ENCODE measurements around the gene ISCA2.

DNA sequence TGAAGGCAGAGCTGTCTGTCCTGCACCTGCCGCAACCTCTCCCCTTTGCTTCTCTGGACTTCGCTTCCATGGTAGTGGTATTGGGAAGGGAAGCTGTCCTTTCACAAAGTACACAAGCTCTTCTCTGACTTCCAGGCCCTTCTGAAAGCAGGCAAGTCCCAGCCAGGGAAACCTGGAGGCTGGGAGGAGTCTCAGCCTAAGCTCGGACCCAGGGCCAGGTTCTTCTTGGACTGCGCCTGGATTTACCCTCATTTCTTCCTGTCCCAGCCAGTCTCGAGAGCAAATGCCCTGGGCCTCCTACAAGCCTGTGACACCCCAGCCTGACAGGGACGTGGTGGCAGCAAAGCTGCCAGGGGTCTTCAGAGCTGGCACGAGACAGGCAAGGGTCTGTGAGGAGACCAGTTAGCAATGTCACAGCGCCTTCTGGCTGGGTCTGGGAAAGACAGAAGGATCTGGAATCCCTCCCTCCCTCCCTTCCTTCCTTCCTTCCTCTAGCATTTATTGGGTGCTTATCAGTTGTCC lies 22.4 kb downstream of the ISCA2 start:
- TF ChIP-seq, protein P1, sequence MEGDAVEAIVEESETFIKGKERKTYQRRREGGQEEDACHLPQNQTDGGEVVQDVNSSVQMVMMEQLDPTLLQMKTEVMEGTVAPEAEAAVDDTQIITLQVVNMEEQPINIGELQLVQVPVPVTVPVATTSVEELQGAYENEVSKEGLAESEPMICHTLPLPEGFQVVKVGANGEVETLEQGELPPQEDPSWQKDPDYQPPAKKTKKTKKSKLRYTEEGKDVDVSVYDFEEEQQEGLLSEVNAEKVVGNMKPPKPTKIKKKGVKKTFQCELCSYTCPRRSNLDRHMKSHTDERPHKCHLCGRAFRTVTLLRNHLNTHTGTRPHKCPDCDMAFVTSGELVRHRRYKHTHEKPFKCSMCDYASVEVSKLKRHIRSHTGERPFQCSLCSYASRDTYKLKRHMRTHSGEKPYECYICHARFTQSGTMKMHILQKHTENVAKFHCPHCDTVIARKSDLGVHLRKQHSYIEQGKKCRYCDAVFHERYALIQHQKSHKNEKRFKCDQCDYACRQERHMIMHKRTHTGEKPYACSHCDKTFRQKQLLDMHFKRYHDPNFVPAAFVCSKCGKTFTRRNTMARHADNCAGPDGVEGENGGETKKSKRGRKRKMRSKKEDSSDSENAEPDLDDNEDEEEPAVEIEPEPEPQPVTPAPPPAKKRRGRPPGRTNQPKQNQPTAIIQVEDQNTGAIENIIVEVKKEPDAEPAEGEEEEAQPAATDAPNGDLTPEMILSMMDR (IDR thresholded peaks at IDR 0.05; ENCODE audit: borderline replicate concordance, extremely low read depth, low read length, poor library complexity, severe bottlenecking) = no peak
- TF ChIP-seq EZH2 (IDR thresholded peaks at IDR 0.05; ENCODE audit: borderline replicate concordance, low read depth, low read length, severe bottlenecking) = no peak
